ENCODE measurements around the gene TBC1D10A.

TBC1D10A gene

GRCh38 chr22:30245181-30245984 lies 81.4 kb downstream of the TBC1D10A start:
- TF ChIP-seq EGR1 (IDR thresholded peaks at IDR 0.05): no peak
- TF ChIP-seq ZBTB7A (IDR thresholded peaks at IDR 0.05; ENCODE audit: low read depth): no peak
- TF ChIP-seq REST (IDR thresholded peaks at IDR 0.05; ENCODE audit: low read depth): no peak
- no peak for TF ChIP-seq YY1 (IDR thresholded peaks at IDR 0.05; ENCODE audit: low read depth)
- TF ChIP-seq CEBPB (IDR thresholded peaks at IDR 0.05): no peak
- TF ChIP-seq MAX (IDR thresholded peaks at IDR 0.05): no peak
- no peak for TF ChIP-seq NFIC (IDR thresholded peaks at IDR 0.05)
- no peak for TF ChIP-seq TAF1 (IDR thresholded peaks at IDR 0.05; ENCODE audit: low read depth)
- TF ChIP-seq CREB1 (IDR thresholded peaks at IDR 0.05; ENCODE audit: low read depth): no peak
- no peak for TF ChIP-seq TEAD4 (IDR thresholded peaks at IDR 0.05)
- TF ChIP-seq FOXM1 (IDR thresholded peaks at IDR 0.05; ENCODE audit: borderline replicate concordance, low read depth): no peak
- TF ChIP-seq USF1 (IDR thresholded peaks at IDR 0.05): no peak
- TF ChIP-seq TCF12 (IDR thresholded peaks at IDR 0.05; ENCODE audit: low read depth): no peak
- TF ChIP-seq EP300 (IDR thresholded peaks at IDR 0.05; ENCODE audit: borderline replicate concordance): no peak
- no peak for TF ChIP-seq RAD21 (IDR thresholded peaks at IDR 0.05; ENCODE audit: low read depth)

- no peak for TF ChIP-seq TAF1 (IDR thresholded peaks at IDR 0.05; ENCODE audit: low read depth)
- no peak for TF ChIP-seq CREB1 (IDR thresholded peaks at IDR 0.05; ENCODE audit: low read depth)
- TF ChIP-seq ZBTB7A (IDR thresholded peaks at IDR 0.05; ENCODE audit: low read depth): no peak
- TF ChIP-seq USF1 (IDR thresholded peaks at IDR 0.05): no peak
- TF ChIP-seq YY1 (IDR thresholded peaks at IDR 0.05; ENCODE audit: low read depth): no peak
- no peak for TF ChIP-seq TCF12 (IDR thresholded peaks at IDR 0.05; ENCODE audit: low read depth)
- no peak for TF ChIP-seq RAD21 (IDR thresholded peaks at IDR 0.05; ENCODE audit: low read depth)
- no peak for TF ChIP-seq EGR1 (IDR thresholded peaks at IDR 0.05)
- TF ChIP-seq FOXM1 (IDR thresholded peaks at IDR 0.05; ENCODE audit: borderline replicate concordance, low read depth): no peak
- TF ChIP-seq NFIC (IDR thresholded peaks at IDR 0.05): no peak
- no peak for TF ChIP-seq EP300 (IDR thresholded peaks at IDR 0.05; ENCODE audit: borderline replicate concordance)
- no peak for TF ChIP-seq TEAD4 (IDR thresholded peaks at IDR 0.05)
- TF ChIP-seq MAX (IDR thresholded peaks at IDR 0.05): no peak
- TF ChIP-seq REST (IDR thresholded peaks at IDR 0.05; ENCODE audit: low read depth): no peak
- no peak for TF ChIP-seq CEBPB (IDR thresholded peaks at IDR 0.05)
These were observed 82.1 kb downstream of the TBC1D10A start for GRCh38 chr22:30244641-30245040.

- TF ChIP-seq CREB1 (IDR thresholded peaks at IDR 0.05; ENCODE audit: low read depth): no peak
- TF ChIP-seq TCF12 (IDR thresholded peaks at IDR 0.05; ENCODE audit: low read depth): no peak
- TF ChIP-seq CEBPB (IDR thresholded peaks at IDR 0.05): no peak
- TF ChIP-seq EGR1 (IDR thresholded peaks at IDR 0.05): no peak
- TF ChIP-seq TEAD4 (IDR thresholded peaks at IDR 0.05): no peak
- TF ChIP-seq TAF1 (IDR thresholded peaks at IDR 0.05; ENCODE audit: low read depth): no peak
- no peak for TF ChIP-seq EP300 (IDR thresholded peaks at IDR 0.05; ENCODE audit: borderline replicate concordance)
- no peak for TF ChIP-seq ZBTB7A (IDR thresholded peaks at IDR 0.05; ENCODE audit: low read depth)
- no peak for TF ChIP-seq FOXM1 (IDR thresholded peaks at IDR 0.05; ENCODE audit: borderline replicate concordance, low read depth)
- no peak for TF ChIP-seq REST (IDR thresholded peaks at IDR 0.05; ENCODE audit: low read depth)
- TF ChIP-seq USF1 (IDR thresholded peaks at IDR 0.05): no peak
- TF ChIP-seq NFIC (IDR thresholded peaks at IDR 0.05): no peak
- no peak for TF ChIP-seq MAX (IDR thresholded peaks at IDR 0.05)
- no peak for TF ChIP-seq YY1 (IDR thresholded peaks at IDR 0.05; ENCODE audit: low read depth)
- TF ChIP-seq RAD21 (IDR thresholded peaks at IDR 0.05; ENCODE audit: low read depth): no peak
These were observed 82.7 kb downstream of the TBC1D10A start for GRCh38 chr22:30244066-30244465.
